NCI-H1694 (cell line): ENCODE data around the gene FAM168A.
A peak's percentile ranks its signal among the peaks of the same experiment; 100 is the strongest.
"Not testable (repeated sequence)": the region's sequence is repeated elsewhere in the genome, so short reads cannot be mapped to it uniquely, and the experiment has no call there.

Experiments
- DNase-seq: peaks from one replicate; lab custom pipeline; 2025; lab: John Stamatoyannopoulos, UW

The FAM168A gene

GRCh38 chr11:73519266-73519665 lies 78.6 kb downstream of the FAM168A start:
- DNase-seq: no peak

GRCh38 chr11:73518195-73518594 lies 79.7 kb downstream of the FAM168A start:
- no peak for DNase-seq

- no peak for DNase-seq
Observed at GRCh38 chr11:73516080-73516479, 81.8 kb downstream of the FAM168A start.

- no peak for DNase-seq
Observed at GRCh38 chr11:73513707-73514106, 84.2 kb downstream of the FAM168A start.

GRCh38 chr11:73510877-73511276 lies 87.0 kb downstream of the FAM168A start:
- no peak for DNase-seq

DNA sequence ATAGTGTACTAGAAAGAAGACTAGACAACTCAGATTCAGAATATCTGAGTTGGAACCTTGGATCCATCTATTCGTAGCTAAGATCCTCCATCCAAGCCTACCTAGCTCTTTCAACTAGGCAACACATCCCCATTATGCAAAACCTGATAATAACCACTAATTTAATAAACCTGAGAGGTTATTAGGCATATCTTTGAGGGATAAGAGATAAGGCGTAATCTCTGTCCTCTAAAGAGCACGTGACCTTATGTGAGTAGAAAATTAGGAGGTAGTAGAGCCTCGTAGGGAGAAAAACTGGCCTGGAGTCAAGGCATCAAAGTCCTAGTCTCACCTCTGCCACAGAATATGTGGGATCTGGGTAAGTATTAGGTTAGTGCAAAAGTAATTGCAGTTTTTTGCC lies 87.8 kb downstream of the FAM168A start:
- no peak for DNase-seq

- DNase-seq: no peak
Observed at GRCh38 chr11:73509188-73509587, 88.7 kb downstream of the FAM168A start.

DNA sequence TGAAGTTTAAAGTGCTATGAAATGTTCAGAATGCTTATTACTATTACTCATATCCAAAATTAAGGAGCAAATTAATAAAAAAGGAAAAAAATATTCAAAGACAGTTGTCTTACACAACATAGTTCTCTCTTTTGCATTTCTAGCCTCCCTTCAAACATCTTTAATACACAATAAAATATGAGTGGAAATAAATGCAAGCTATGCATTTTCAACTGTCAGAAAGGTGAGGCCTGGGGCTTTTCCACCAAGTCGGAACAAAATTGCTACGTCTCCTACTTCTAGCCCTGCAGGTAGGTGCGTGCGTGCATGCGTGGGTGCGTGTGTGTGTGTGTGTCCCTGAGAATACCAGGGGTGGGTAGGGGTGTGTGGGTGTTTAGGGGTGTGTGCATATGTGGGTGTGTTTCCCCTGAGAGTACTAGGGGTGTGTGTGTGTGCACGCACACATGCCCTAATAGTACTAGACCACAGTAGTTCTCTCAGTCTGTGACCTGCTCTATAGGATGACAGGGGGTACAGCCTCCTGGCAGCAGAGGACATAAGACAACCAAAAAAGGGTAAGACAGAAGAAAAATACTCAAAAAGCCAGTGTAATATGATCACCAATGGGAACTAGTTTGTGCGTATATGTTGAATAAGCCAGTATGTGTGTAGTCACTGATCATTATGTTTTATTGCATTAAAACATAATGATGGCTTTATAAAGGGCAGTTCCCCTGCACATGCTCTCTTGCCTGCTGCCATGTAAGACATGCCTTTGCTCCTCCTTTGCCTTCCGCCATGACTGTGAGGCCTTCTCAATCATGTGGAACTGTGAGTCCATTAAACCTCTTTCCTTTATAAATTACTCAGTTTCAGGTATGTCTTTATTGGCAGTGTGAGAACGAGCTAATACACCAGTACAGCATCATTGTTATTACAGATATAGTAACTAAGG lies 89.4 kb downstream of the FAM168A start:
- DNase-seq: no peak

DNA sequence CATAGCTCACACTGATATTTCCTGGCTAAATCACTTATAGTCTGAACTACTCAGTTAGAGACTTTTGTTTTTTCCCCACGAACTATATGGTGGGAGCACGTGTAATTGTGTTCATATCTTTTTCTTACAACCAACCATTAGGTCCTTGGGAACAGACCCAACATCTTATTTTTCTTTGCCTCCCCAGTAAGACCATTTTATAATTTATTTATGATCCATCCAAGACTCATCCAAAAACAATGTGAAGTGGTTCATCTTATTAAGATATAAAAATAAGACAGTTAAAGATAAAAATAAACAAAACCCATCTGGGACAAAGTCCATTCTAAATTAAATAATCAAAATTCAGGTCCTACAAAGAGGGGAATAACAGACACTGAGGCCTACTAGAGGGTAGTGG lies 90.8 kb downstream of the FAM168A start:
- no peak for DNase-seq

GRCh38 chr11:73506038-73506437 lies 91.9 kb downstream of the FAM168A start:
- DNase-seq: no peak

- no peak for DNase-seq
Observed at GRCh38 chr11:73498343-73498742, 99.6 kb downstream of the FAM168A start.

DNA sequence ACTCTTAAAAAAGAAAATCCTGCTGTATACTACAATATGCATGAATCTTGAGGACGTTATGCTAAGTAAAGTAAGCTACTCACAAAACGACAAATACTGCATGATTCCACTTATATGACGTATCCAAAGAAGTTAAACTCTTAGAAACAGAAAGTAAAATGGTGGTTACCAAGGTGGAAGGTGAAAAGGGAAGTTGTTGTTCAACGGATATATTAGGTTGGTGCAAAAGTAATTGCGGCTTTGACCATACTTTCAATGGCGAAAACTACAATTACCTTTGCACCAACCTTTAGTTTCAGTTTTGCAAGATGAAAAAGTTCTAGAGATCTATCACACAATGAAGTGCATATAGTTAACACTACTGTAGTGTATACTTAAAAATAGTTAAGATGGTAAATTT lies 101.8 kb downstream of the FAM168A start:
- no peak for DNase-seq

GRCh38 chr11:73495731-73496130 lies 102.2 kb downstream of the FAM168A start:
- no peak for DNase-seq

DNA sequence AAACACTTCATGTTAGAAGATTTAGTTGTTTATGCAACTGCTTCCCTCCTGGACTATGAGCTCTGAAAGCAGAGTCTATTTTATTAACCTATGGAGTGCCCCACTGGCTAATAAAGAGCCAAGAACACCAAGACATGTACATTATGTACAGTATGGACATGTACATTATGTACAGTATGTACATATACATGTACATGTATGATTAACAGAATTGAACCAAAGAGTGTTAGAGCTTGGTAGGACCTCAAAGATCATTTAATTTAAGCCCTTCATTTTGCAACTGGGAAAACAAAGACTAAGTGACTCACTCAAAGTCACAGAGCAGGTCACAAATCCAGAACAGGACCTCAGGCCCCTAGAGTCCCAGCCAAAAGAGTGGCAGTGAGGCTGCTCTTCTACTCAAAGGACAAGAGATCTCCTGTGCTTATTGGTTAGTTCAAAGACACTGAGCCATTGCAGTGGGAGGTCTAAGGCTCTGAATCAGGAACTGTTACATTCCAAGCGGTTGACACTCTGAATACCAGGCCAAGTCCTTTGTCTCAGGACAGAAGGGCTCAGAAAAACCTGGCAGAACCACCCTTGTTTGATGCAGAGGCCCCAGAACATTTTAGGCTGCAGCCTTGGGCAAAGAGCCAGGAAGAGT lies 103.8 kb downstream of the FAM168A start:
- DNase-seq: no peak

DNA sequence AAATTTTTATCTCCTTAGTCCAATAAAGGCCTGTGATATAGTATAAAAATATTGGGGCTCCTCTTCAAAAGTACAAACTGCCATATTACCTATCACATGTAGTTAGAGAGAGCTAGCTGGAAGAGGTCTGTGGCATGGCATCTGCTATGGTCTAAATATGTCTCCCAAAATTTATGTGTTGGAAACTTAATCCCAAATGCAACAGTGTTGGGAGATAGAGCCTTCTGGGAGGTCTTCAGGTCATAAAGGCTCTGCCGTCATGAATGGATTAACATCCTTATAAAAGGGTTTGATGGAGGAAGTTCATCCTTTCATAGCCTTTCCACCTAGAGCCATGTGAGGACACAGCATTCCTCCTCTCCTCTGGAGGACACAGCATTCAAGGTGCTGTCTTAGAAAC lies 116.3 kb downstream of the FAM168A start:
- DNase-seq: no peak

DNA sequence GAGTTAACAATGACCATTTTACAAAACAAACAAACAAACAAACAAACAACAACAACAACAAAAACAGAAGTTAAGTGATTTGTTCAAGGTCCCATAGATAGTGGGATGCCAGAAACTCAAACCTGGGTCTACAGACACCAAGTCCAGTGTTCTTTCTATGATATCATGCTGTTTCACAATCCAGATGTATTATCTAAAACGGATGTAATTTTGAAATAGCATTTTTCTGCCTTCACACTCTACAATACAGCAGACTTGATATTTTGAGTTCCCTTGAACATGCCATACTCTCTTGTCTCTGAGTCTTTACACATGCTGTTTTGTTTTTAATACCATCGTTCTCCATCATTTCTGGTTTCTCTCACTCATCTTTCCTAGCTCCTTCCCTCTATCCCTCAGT lies 117.2 kb downstream of the FAM168A start:
- no peak for DNase-seq

DNA sequence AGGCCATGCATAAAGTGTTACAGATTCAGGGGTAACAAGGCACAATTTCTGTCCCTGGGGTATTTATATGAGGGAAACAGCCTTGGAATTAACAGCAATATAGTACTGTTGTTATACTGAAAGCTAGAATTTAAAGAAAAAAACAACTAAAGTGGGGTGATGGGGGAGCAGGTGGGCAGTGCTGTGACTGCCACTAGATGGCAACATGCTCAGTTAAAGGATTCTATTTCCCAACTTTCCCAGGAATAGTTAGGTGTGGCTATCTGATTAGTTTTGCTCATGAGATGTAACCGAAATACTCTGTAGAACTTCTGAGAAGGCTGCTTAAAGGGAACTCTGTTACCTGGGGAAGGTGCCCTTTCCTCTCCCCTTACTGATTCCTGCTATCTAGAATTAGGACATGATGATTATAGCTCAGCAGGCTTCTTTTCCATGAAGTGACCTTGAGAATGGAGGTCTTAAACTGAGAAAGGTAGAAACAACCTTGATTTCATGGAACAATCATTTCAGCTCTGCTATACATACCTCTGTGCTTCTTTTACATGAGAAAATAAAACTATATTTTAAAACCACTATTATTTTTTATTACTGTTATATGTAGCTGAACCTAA lies 119.1 kb downstream of the FAM168A start:
- peak; percentile 5 for DNase-seq

- no peak for DNase-seq
Observed at GRCh38 chr11:73477518-73477917, 120.4 kb downstream of the FAM168A start.

- no peak for DNase-seq
Observed at GRCh38 chr11:73475549-73476095, 122.3 kb downstream of the FAM168A start.

- no peak for DNase-seq
Observed at GRCh38 chr11:73473252-73473651, 124.7 kb downstream of the FAM168A start.

DNA sequence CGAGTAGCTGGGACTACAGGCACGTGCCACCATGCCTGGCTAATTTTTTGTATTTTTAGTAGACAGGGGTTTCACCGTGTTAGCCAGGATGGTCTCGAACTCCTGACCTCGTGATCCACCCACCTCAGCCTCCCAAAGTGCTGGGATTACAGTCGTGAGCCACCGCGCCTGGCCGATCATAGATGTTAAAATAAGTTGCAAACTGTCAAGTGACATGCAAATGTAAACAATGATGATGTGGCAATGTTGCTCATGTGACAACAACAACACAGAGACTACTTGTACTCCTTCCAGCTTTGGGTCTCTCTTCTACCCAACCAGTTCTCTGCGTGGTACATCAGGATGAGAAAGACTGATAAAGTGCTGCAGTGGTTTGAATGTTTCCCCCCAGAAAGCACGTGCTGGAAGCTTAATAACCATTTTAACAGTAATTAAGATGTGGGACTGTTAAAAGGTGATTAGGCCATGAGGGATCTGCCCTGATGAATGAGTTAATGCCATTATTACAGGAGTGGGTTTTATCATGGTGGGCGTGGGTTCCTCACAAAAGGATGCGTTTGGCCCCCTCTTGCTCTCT lies 127.8 kb downstream of the FAM168A start:
- DNase-seq: not testable (repeated sequence)

GRCh38 chr11:73469401-73469800 lies 128.5 kb downstream of the FAM168A start:
- DNase-seq: peak; percentile 4
